HL-60 (cell line): Measurements from ENCODE around the gene WASF1.

Experiments
- GABPA ChIP-seq: IDR thresholded peaks from 2 replicates; pipeline ENCODE4 v1.6.1; 2012; ENCODE audit warnings: low read depth
- POLR2AphosphoS5 ChIP-seq: IDR thresholded peaks from 2 replicates; pipeline ENCODE4 v1.6.1; 2012; ENCODE audit warnings: low read depth
- SPI1 ChIP-seq: IDR thresholded peaks from 2 replicates; pipeline ENCODE4 v1.6.1; 2012; ENCODE audit warnings: low read depth, mild to moderate bottlenecking, borderline replicate concordance
- TF ChIP-seq, protein P1 (sequence below): IDR thresholded peaks from one replicate; pipeline ENCODE4 v1.5.1; 2011; ENCODE audit warnings: low read length, control low read depth, inconsistent platforms; ENCODE audit not compliant: insufficient read depth
- TF ChIP-seq, protein P2 (sequence below): IDR thresholded peaks from 2 replicates; pipeline ENCODE4 v1.6.1; 2012; ENCODE audit warnings: low read depth; ENCODE audit not compliant: insufficient replicate concordance

DNA sequence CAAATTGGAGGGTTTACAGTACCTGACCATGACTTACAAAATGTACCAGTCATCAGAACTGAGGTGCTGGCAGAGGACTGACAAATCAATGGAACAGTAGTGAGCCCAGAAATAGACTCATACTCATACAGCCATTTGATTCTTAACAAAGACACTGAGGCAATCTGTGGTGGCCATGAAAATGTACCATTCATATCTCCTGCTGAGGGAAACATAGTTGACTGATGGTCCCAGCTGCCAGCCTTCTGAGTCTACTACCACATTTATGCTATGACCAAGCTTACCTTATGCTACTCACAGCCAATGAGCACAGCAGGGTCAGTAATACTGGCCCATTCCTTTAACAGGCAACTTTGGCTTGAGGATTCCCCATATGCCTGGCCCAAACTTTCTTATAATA lies 88.6 kb downstream of the WASF1 start:
- TF ChIP-seq, protein P1, sequence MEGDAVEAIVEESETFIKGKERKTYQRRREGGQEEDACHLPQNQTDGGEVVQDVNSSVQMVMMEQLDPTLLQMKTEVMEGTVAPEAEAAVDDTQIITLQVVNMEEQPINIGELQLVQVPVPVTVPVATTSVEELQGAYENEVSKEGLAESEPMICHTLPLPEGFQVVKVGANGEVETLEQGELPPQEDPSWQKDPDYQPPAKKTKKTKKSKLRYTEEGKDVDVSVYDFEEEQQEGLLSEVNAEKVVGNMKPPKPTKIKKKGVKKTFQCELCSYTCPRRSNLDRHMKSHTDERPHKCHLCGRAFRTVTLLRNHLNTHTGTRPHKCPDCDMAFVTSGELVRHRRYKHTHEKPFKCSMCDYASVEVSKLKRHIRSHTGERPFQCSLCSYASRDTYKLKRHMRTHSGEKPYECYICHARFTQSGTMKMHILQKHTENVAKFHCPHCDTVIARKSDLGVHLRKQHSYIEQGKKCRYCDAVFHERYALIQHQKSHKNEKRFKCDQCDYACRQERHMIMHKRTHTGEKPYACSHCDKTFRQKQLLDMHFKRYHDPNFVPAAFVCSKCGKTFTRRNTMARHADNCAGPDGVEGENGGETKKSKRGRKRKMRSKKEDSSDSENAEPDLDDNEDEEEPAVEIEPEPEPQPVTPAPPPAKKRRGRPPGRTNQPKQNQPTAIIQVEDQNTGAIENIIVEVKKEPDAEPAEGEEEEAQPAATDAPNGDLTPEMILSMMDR: no peak
- TF ChIP-seq POLR2AphosphoS5 (no peak), SPI1 (no peak), GABPA (no peak)
- TF ChIP-seq, protein P2, sequence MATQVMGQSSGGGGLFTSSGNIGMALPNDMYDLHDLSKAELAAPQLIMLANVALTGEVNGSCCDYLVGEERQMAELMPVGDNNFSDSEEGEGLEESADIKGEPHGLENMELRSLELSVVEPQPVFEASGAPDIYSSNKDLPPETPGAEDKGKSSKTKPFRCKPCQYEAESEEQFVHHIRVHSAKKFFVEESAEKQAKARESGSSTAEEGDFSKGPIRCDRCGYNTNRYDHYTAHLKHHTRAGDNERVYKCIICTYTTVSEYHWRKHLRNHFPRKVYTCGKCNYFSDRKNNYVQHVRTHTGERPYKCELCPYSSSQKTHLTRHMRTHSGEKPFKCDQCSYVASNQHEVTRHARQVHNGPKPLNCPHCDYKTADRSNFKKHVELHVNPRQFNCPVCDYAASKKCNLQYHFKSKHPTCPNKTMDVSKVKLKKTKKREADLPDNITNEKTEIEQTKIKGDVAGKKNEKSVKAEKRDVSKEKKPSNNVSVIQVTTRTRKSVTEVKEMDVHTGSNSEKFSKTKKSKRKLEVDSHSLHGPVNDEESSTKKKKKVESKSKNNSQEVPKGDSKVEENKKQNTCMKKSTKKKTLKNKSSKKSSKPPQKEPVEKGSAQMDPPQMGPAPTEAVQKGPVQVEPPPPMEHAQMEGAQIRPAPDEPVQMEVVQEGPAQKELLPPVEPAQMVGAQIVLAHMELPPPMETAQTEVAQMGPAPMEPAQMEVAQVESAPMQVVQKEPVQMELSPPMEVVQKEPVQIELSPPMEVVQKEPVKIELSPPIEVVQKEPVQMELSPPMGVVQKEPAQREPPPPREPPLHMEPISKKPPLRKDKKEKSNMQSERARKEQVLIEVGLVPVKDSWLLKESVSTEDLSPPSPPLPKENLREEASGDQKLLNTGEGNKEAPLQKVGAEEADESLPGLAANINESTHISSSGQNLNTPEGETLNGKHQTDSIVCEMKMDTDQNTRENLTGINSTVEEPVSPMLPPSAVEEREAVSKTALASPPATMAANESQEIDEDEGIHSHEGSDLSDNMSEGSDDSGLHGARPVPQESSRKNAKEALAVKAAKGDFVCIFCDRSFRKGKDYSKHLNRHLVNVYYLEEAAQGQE: no peak
